HUES6 (cell line): ENCODE measurements around the gene ORC1.
A peak's percentile ranks its signal among the peaks of the same experiment; 100 is the strongest.

Source experiments
- H3K27ac ChIP-seq: 2 replicates; pipeline ENCODE4 v1.7.0; 2013; ENCODE audit warnings: low read depth, mild to moderate bottlenecking, low read length, inconsistent platforms
- H3K27me3 ChIP-seq: 2 replicates; pipeline ENCODE4 v1.6.1; 2013; ENCODE audit warnings: low read length; ENCODE audit not compliant: control insufficient read depth, insufficient read depth
- H3K36me3 ChIP-seq: 2 replicates; pipeline ENCODE4 v1.6.1; 2013; ENCODE audit warnings: low read length; ENCODE audit not compliant: control insufficient read depth, insufficient read depth
- H3K4me1 ChIP-seq: 2 replicates; pipeline ENCODE4 v1.6.1; 2013; ENCODE audit warnings: low read length; ENCODE audit not compliant: control insufficient read depth, insufficient read depth
- H3K4me3 ChIP-seq: 2 replicates; pipeline ENCODE4 v1.5.1; 2013; ENCODE audit warnings: low read depth, low read length
- H3K9ac ChIP-seq: one replicate; pipeline ENCODE4 v1.6.1; 2013; ENCODE audit warnings: mild to moderate bottlenecking, low read length
- H3K9me3 ChIP-seq: 2 replicates; pipeline ENCODE4 v1.6.1; 2013; ENCODE audit warnings: low read depth, low read length; ENCODE audit not compliant: control insufficient read depth, insufficient read depth

The ORC1 gene

DNA sequence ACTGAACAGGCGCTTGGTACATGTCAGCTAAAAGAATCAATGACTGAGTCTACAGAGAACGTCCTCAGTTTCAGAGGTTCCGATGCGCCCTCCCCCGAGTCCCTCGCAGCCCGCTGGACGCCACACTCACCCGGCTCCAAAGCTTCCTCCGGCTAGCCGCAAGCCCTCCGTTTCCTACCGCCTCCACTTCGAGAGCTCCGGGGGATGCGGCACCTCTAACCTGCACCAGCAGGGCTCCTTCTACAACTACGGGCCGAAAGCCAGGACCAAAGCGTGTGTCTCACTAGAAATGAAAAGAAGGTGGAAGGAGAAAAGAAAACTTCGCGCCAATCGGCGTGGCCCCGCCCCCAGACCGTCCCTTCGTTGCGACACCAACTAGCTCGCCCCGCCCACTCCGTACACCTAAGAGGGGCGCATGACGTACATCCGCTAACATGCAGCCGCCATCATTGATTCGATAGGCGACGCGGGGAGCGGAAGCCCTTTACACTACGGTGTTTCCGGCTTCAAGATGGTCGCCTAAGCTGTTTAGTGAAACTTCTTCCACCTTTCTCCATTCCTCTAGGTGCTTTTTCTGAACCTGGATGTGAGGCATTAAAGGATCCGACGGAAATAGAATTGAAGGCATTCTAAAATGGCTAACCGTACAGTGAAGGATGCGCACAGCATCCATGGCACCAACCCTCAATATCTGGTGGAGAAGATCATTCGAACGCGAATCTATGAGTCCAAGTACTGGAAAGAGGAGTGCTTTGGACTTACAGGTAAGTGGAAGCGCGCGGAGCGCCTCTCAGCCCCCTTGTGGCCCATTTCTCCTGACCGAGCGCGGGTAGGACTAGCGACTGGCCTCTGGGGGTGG, at the start of gene ORC1, which contains the start of gene PRPF38A:
Gene ORC1, minus strand, starts transcription at position 308 of the 859 bp plus-strand sequence. CDS start 2,200 bp downstream, outside the sequence.
Gene PRPF38A, plus strand, starts transcription at position 487 of the 859 bp plus-strand sequence. Its CDS starts 148 bp downstream, at position 635.
- peak within 1 kb of the TSS; percentile 91 for H3K27ac ChIP-seq
- peaks cover 5% of the 10 kb centered on the region; the same call in 1 of the 2 replicates for H3K4me1 ChIP-seq
- H3K4me3 ChIP-seq = peak within 1 kb of the TSS; percentile 84
- H3K9ac ChIP-seq = peak within 1 kb of the TSS; percentile 93
- no peaks in the 10 kb centered on the region for H3K9me3 ChIP-seq
- H3K36me3 ChIP-seq = peaks cover 56% of the 10 kb centered on the region
- no peaks in the 10 kb centered on the region for H3K27me3 ChIP-seq

GRCh38 chr1:52444463-52444862, 40.2 kb upstream of the ORC1 start:
- Histone ChIP-seq H3K27me3 (no peaks in the 10 kb centered on the region), H3K9me3 (no peaks in the 10 kb centered on the region), H3K4me3 (no peak overlapping the region), H3K9ac (no peak overlapping the region), H3K27ac (no peak overlapping the region), H3K36me3 (peaks cover 36% of the 10 kb centered on the region), H3K4me1 (no peaks in the 10 kb centered on the region)

GRCh38 chr1:52439976-52440375, 35.8 kb upstream of the ORC1 start:
- Histone ChIP-seq H3K4me3 (no peak overlapping the region), H3K27me3 (no peaks in the 10 kb centered on the region), H3K4me1 (peaks cover 14% of the 10 kb centered on the region), H3K9me3 (no peaks in the 10 kb centered on the region), H3K27ac (no peak overlapping the region), H3K36me3 (peaks cover 38% of the 10 kb centered on the region), H3K9ac (no peak overlapping the region)

DNA sequence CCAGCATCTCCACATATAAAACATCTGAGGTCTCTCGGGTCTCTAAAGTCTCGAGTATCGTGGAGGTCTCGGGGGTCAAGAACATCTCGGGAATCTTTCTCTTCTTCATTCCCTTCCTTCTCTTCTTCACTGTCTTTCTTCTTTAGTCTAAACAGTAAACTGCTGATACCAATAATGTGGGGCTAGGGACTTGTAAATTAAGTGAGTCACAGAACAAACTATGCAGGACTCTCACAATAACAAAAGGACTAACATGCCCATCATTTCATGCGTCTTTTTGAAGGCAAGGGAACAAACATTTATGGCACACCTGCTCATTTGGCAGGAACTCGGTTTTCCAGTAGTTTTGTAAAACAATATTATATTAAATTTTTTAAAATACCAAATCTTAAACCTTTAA, 32.6 kb upstream of the ORC1 start:
- H3K9ac ChIP-seq = peak overlapping the region; percentile 51
- H3K36me3 ChIP-seq = peaks cover 41% of the 10 kb centered on the region
- H3K4me3 ChIP-seq = peak overlapping the region; percentile 20; the same call in 1 of the 2 replicates
- H3K27ac ChIP-seq = peak overlapping the region; percentile 15; the same call in 1 of the 2 replicates
- H3K9me3 ChIP-seq = no peaks in the 10 kb centered on the region
- no peaks in the 10 kb centered on the region for H3K27me3 ChIP-seq
- peaks cover 14% of the 10 kb centered on the region for H3K4me1 ChIP-seq

- Histone ChIP-seq H3K4me3 (no peak overlapping the region), H3K27ac (0 out of 2 replicates have a peak overlapping the region, but pooled peaks have one; percentile 18), H3K9me3 (no peaks in the 10 kb centered on the region), H3K36me3 (peaks cover 46% of the 10 kb centered on the region), H3K4me1 (peaks cover 14% of the 10 kb centered on the region), H3K27me3 (no peaks in the 10 kb centered on the region), H3K9ac (no peak overlapping the region)
These were observed 31.4 kb upstream of the ORC1 start for GRCh38 chr1:52435650-52436049.

- H3K27ac ChIP-seq = 0 out of 2 replicates have a peak overlapping the region, but pooled peaks have one; percentile 18
- H3K4me1 ChIP-seq = peaks cover 14% of the 10 kb centered on the region
- H3K9ac ChIP-seq = no peak overlapping the region
- H3K9me3 ChIP-seq = no peaks in the 10 kb centered on the region
- H3K4me3 ChIP-seq = no peak overlapping the region
- no peaks in the 10 kb centered on the region for H3K27me3 ChIP-seq
- H3K36me3 ChIP-seq = peaks cover 51% of the 10 kb centered on the region
These were observed 31.0 kb upstream of the ORC1 start for GRCh38 chr1:52435211-52435610.

- H3K9ac ChIP-seq = no peak overlapping the region
- H3K36me3 ChIP-seq = peaks cover 53% of the 10 kb centered on the region
- no peak overlapping the region for H3K27ac ChIP-seq
- H3K4me1 ChIP-seq = peaks cover 14% of the 10 kb centered on the region
- no peaks in the 10 kb centered on the region for H3K27me3 ChIP-seq
- no peak overlapping the region for H3K4me3 ChIP-seq
- H3K9me3 ChIP-seq = no peaks in the 10 kb centered on the region
These were observed 28.6 kb upstream of the ORC1 start for GRCh38 chr1:52432807-52433206.

GRCh38 chr1:52427152-52427551, 22.9 kb upstream of the ORC1 start:
- H3K4me1 ChIP-seq = peaks cover 10% of the 10 kb centered on the region; the same call in 1 of the 2 replicates
- no peaks in the 10 kb centered on the region for H3K9me3 ChIP-seq
- H3K27ac ChIP-seq = no peak overlapping the region
- no peaks in the 10 kb centered on the region for H3K27me3 ChIP-seq
- no peak overlapping the region for H3K4me3 ChIP-seq
- H3K9ac ChIP-seq = no peak overlapping the region
- H3K36me3 ChIP-seq = peaks cover 65% of the 10 kb centered on the region

DNA sequence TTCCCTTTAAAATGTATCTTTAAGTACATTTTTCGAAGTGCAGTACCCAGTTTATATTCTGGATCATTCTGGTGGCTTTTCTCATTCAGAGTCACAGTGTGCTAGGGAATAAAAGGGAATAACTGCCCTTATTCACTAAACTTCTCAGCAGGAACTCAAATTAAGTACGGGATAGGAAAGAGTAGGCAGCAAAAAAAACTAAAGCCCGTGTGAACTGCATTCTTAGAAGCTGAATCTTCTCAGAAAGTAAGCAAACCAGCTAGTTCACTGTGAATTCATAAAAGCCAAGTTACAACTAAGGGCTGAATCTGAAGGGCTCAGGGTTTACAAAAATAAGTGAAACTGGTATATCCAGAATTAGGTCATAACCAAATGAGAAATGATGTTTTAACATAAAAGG, 22.1 kb upstream of the ORC1 start:
- H3K36me3 ChIP-seq = peaks cover 63% of the 10 kb centered on the region
- H3K27ac ChIP-seq = no peak overlapping the region
- H3K27me3 ChIP-seq = no peaks in the 10 kb centered on the region
- no peaks in the 10 kb centered on the region for H3K9me3 ChIP-seq
- H3K9ac ChIP-seq = no peak overlapping the region
- no peak overlapping the region for H3K4me3 ChIP-seq
- peaks cover 10% of the 10 kb centered on the region; the same call in 1 of the 2 replicates for H3K4me1 ChIP-seq

DNA sequence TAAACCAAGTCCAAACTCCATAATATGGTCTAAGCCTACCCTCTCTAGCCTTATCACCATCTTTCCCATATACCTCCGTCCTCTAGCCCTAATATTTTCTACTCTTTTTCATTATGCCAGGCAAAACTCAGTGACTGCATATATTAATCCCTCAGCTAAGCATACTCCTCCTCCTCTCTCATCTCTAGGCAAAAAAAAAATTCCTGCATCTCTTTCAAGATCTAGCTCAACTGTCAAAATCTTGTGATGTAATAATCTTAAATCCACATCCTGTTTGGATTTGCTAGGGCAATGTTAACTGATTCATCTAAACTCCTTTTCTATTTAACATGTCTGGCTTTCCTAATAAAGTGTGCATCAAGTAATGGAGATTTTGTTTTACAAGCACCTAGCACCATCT, 20.6 kb upstream of the ORC1 start:
- Histone ChIP-seq H3K27ac (no peak overlapping the region), H3K36me3 (peaks cover 61% of the 10 kb centered on the region), H3K27me3 (no peaks in the 10 kb centered on the region), H3K4me3 (no peak overlapping the region), H3K9me3 (no peaks in the 10 kb centered on the region), H3K9ac (no peak overlapping the region), H3K4me1 (peaks cover 10% of the 10 kb centered on the region; the same call in 1 of the 2 replicates)

GRCh38 chr1:52424231-52424636, 20.0 kb upstream of the ORC1 start:
- Histone ChIP-seq H3K9me3 (no peaks in the 10 kb centered on the region), H3K9ac (no peak overlapping the region), H3K27ac (no peak overlapping the region), H3K4me3 (no peak overlapping the region), H3K36me3 (peaks cover 62% of the 10 kb centered on the region), H3K4me1 (peaks cover 10% of the 10 kb centered on the region; the same call in 1 of the 2 replicates), H3K27me3 (no peaks in the 10 kb centered on the region)
